ENCODE data around the gene MOB3B.
"Not testable (repeated sequence)": the region's sequence is repeated elsewhere in the genome, so short reads cannot be mapped to it uniquely, and the experiment has no call there.

MOB3B gene

DNA sequence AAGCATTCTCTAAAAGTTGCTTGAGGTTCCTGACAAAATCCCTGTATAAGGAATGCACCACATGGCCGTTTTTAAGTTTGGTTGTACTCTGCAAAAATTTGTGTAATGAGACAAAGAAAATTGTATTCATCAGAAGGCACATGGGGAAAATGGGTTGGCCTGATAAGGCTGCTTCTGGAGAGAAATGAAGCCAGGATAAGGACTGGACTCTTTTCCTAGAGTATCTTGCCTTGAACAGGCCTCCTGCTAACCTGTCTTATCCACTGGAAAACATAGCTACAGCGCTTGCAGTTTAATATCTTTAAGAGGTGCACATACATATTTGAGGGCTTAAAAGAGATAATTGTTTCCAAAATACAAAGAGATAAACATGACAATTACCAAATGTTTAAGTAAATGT is 46.9 kb downstream of the MOB3B start:
- no peak for DNase-seq (ENCODE audit: low read depth in 2 of 3, low spot score in 2 of 3)

DNA sequence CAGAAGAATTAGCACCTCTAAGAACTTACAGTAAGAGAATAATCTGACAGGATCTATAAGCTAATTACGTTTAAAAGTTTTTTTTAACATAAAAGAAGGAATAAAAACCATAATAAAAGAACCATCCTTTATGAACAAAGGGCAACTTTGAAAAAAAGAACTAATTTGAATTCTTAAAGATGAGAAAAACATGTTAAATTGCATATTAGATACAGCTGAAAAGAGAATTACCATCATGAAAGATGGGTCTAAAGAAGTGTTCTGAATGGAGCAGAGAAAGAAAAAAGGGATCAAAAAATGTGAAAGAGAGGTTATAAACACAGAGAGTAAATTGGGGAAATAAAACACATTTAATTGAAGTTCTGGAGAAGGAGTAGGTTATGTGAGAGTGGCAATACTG is 51.3 kb downstream of the MOB3B start:
- DNase-seq (ENCODE audit: low read depth in 2 of 3, low spot score in 2 of 3), result no peak

DNA sequence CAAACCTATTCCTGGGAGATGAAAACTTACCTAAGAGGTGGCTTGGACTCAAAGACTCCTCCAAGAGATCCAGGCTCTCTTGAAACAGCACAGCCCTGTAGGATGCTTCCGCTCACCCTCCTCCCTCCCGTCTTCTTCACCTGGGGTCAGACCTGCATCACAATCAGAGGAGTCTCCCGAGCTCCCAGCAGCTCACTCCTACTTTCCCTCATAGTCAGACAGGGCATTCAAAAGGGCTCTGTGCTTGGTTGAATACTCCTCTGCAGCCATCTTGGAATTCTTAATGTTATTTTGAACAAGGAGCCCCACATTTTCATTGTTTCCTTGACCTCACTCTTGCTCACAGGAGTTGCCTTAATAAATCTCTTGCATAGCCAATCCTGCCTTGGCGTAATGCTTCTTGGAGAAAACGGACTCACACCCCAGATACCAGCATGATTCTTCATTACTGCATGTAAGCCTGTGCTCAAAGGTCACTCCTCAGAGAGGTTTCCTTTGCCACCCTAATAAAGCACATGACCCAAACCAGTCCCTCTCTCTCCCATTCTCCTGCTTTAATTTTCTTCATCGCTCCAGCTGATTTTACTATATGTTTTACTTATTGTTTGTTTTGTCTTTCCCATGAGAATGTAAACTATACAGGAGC is 52.6 kb downstream of the MOB3B start:
- DNase-seq (ENCODE audit: low read depth in 2 of 3, low spot score in 2 of 3), result no peak

GRCh38 chr9:27475057-27475595 is 54.5 kb downstream of the MOB3B start:
- no peak for DNase-seq (ENCODE audit: low read depth in 2 of 3, low spot score in 2 of 3)

DNA sequence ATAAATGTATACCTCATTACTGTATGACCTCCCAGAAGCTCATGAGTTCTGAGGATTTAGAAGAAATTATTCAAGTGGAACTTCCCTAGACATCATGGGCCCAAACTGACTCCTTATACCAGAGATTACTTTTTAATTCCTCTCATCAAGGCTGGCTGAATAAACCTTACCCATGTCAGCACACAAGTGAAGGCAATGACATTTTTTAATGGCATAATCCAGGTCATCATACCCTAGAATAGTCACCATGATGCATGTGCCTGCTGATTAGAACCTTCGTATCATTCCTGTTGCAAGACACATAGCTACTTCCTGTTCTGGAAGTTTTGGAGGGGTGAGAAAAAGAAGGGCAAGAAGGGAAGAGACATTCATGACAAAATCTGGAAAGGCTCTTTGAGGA is 55.3 kb downstream of the MOB3B start:
- DNase-seq (ENCODE audit: low read depth in 2 of 3, low spot score in 2 of 3), result no peak

GRCh38 chr9:27473111-27473529 is 56.5 kb downstream of the MOB3B start:
- DNase-seq (ENCODE audit: low read depth in 2 of 3, low spot score in 2 of 3), result no peak

- DNase-seq (ENCODE audit: low read depth in 2 of 3, low spot score in 2 of 3), result no peak
These were observed 57.4 kb downstream of the MOB3B start for GRCh38 chr9:27472195-27472594.

- DNase-seq (ENCODE audit: low read depth in 2 of 3, low spot score in 2 of 3), result no peak
These were observed 57.8 kb downstream of the MOB3B start for GRCh38 chr9:27471789-27472188.

- DNase-seq (ENCODE audit: low read depth in 2 of 3, low spot score in 2 of 3), result no peak
These were observed 58.2 kb downstream of the MOB3B start for GRCh38 chr9:27471366-27471765.

DNA sequence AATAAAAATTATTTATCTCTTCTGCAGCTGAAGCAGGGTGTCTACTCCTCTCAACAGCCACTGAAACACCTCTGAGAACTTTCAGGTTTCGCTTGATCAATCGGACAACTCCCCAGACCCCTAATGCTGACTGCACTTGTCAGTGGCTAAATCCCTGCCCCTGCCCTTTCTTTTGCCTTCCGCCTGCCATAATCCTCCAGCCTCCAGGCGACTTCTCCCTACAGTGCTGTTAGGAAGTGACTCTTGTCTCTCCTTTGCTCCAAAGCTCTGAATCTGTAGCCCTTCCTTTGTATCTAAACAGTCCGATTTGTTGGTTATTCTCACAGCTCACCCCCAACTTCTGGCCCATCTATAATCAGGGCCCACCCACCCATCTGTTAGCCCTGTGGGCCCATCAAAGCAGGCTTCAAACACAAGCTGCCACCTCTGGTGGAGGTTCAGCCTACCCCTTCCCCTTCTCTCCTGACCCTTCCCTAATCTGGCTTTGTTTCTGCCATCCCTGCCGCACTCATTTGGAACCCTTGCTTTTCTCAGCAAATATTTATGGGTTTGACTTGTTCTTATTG is 59.2 kb downstream of the MOB3B start:
- no peak for DNase-seq (ENCODE audit: low read depth in 2 of 3, low spot score in 2 of 3)

DNA sequence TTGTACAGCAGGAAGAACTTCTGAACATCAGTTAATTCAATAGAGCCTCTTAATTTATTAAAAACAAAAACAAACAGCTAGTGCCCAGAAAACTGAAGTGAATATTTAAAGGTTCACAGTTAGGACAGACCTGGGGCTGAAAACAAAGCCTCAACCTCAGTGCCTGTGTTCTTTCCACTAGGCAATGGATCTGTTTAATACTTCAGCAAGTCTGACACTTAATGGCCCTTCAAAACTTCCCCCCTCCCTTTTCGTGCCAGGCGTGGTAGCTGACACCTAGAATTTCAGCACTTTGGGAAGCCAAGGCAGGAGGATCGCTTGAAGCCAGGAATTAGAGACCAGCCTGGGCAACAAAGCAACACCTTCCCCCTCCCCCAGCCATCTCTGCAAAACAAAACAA is 60.1 kb downstream of the MOB3B start:
- no peak for DNase-seq (ENCODE audit: low read depth in 2 of 3, low spot score in 2 of 3)

DNA sequence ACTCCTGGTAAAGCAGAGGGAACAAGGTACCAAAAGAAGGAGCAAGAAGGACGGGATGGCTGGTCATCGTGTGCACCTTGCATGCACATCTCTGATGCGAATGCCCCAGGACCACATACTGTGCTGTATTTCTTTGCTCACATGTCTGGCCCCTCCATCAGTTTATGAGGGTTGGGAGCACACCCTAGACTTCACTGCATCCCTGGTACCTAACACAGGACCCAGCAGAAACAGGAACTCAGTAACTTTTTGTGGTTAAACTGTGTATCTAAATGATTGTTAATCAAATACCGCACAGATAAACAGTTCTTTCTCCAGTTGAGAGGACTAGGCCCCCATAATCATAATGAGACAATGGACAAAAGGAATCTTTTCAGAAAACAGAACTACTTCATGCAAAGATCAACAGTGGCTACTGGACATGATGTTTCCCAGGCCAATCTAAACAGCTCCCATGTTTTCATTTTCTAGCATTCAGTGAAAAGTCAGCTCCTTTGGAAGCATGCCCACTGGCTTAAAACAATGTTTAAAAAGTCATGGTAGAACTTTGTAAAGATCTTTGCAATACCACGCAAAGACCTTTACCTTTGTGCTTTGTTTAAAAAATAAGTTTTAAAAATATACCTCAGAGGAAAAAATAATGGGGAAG is 61.0 kb downstream of the MOB3B start:
- DNase-seq (ENCODE audit: low read depth in 2 of 3, low spot score in 2 of 3), result no peak

GRCh38 chr9:27468000-27468399 is 61.6 kb downstream of the MOB3B start:
- DNase-seq (ENCODE audit: low read depth in 2 of 3, low spot score in 2 of 3), result no peak

DNA sequence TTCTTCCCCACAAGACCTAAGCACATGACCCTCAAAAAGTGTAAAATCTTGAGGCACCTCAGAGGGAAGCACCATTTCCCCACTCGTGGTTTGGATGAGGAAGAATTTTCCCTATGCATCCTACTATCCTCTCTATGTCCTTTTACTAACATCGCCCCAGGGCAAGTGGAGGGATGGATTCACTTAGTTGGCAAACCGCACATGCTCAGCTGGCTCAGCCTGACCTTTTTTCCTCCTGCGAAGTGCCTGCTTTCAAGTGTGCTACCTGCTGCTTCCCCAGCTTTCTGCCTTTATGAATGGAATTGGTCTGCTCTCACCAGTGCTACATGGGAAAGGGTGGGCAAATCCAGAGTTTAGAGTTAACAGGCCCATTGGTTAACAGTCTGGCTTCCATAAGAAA is 62.1 kb downstream of the MOB3B start:
- DNase-seq (ENCODE audit: low read depth in 2 of 3, low spot score in 2 of 3), result no peak

- not testable (repeated sequence) for DNase-seq (ENCODE audit: low read depth in 2 of 3, low spot score in 2 of 3)
These were observed 63.1 kb downstream of the MOB3B start for GRCh38 chr9:27466516-27466915.

DNA sequence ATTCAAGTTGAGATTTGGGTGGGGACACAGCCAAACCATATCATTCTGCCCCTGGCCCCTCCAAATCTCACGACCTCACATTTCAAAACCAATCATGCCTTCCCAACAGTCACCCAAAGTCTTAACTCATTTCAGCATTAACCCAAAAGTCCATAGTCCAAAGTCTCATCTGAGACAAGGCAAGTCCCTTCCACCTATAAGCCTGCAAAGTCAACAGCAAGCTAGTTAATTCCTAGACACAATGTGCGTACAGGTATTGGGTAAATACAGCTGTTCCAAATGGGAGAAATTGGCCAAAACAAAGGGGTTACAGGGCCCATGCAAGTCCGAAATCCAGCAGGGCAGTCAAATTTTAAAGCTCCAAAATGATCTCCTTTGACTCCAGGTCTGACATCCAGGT is 64.7 kb downstream of the MOB3B start:
- not testable (repeated sequence) for DNase-seq (ENCODE audit: low read depth in 2 of 3, low spot score in 2 of 3)

DNA sequence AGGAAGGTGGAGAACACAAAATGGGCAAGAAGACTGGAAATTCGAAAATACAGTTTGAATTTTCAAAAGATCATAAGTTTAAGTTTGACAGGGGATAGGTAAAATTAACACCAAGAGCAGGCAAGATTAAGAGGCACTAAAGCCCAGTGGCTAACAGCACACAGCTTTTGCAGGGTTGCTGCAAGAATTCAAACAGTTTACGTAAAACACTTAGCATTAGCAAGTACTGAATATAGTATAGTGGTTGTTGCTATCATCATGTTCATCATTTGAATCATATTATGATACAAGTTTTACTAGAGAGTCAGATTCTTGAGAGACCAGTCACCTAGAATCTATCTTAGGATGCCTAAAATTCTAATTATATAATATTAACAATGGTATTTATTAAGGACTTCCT is 66.8 kb downstream of the MOB3B start:
- no peak for DNase-seq (ENCODE audit: low read depth in 2 of 3, low spot score in 2 of 3)

DNA sequence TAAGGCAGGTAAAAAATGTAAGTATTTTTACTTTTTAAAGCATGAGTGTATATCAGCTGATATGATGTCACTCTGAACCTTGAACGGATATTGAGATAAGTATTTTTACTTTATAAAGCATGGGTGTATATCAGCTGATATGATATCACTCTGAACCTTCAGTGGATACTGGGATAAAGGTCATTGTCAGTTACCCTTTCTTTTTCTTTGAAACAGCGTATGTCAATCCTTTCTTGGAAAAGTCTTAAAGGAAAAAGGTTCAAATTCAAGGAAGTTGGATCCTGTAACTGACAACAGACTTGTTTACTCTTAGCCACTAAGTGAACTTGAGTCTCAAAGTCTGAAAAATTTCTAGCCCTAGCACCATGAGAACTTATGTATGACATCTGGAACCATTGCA is 67.2 kb downstream of the MOB3B start:
- no peak for DNase-seq (ENCODE audit: low read depth in 2 of 3, low spot score in 2 of 3)

- no peak for DNase-seq (ENCODE audit: low read depth in 2 of 3, low spot score in 2 of 3)
These were observed 69.2 kb downstream of the MOB3B start for GRCh38 chr9:27460226-27461023.

DNA sequence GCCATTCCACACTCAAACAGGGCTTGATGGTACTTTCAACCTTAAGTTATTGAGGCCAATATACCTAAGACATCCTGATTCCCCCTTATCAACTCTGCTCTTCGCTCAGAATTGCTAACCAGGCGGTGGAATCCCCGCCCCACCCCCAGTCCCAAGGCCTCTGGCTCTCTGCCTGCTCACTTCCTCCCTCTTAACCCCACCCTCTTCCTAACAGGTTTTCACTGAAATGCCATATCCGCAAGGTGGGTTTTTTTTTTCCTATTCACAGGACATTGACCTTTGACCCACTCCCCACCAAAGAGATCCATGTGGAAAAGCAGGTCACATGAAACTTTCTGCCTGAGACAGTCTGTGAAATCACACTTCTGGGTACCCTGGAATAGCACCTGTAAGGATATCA is 72.2 kb downstream of the MOB3B start:
- DNase-seq (ENCODE audit: low read depth in 2 of 3, low spot score in 2 of 3), result no peak

- no peak for DNase-seq (ENCODE audit: low read depth in 2 of 3, low spot score in 2 of 3)
These were observed 75.6 kb downstream of the MOB3B start for GRCh38 chr9:27453860-27454553.
